Measurements from ENCODE around the gene TFEC. TPM values are rescaled to one million over a fixed set of nuclear protein-coding genes. Genes with fewer than 3 reads are reported as not detected.

TFEC gene
- total RNA-seq (2022; extraction: Qiagen RNA extraction): 0.01 TPM in 1 of 5 replicates, not detected in the others

GRCh38 chr7:116030651-116031276, at the start of gene TFEC:
Gene TFEC, minus strand, starts transcription at chr7:116030763. Its CDS starts 46,322 bp downstream, at chr7:115984441.

Other genes starting within 250 kb of the TFEC start
- 46.0 to 63.2 TPM (median 52.5 TPM) in 5 replicates for gene TES, start 179.8 kb upstream of the TFEC start, total RNA-seq (2022; extraction: Qiagen RNA extraction)